Immature natural killer cell (primary cell): ENCODE data around the gene DNAL4. TPM values are rescaled to one million over a fixed set of nuclear protein-coding genes. Genes with fewer than 3 reads are reported as not detected.

Experiments used
- DNase-seq, 3 donors: peaks; one replicate each; pipeline ENCODE4 v3.0.0; 2022; ENCODE audit warnings: mixed read lengths in 1 of 3
- H3K27ac Mint-ChIP-seq, 6 donors: one replicate each; pipeline ENCODE4 v1.8.0; 2020; ENCODE audit warnings: mixed read lengths in 6 of 6, mild to moderate bottlenecking in 5 of 6, inconsistent platforms in 4 of 6, moderate library complexity in 3 of 6
- H3K27me3 Mint-ChIP-seq, 3 donors: one replicate each; pipeline ENCODE4 v1.8.0; 2020 to 2021; ENCODE audit warnings: low read depth in 3 of 3, mild to moderate bottlenecking in 3 of 3, mixed read lengths in 3 of 3, moderate library complexity in 3 of 3, inconsistent platforms in 1 of 3
- H3K36me3 Mint-ChIP-seq, 3 donors: one replicate each; pipeline ENCODE4 v1.8.0; 2020; ENCODE audit warnings: mixed read lengths in 3 of 3, inconsistent platforms in 2 of 3, mild to moderate bottlenecking in 2 of 3
- H3K4me1 Mint-ChIP-seq, 2 donors: one replicate each; pipeline ENCODE4 v1.8.0; 2020; ENCODE audit warnings: inconsistent platforms in 2 of 2, mild to moderate bottlenecking in 2 of 2, mixed read lengths in 2 of 2, moderate library complexity in 1 of 2
- H3K4me3 Mint-ChIP-seq, 5 donors: one replicate each; pipeline ENCODE4 v1.8.0; 2020; ENCODE audit warnings: mild to moderate bottlenecking in 5 of 5, mixed read lengths in 5 of 5, inconsistent platforms in 3 of 5, moderate library complexity in 3 of 5
- H3K9me3 Mint-ChIP-seq, 6 donors: one replicate each; pipeline ENCODE4 v1.8.0; 2020; ENCODE audit warnings: mild to moderate bottlenecking in 6 of 6, mixed read lengths in 6 of 6, inconsistent platforms in 4 of 6, moderate library complexity in 3 of 6
- polyA plus RNA-seq, 3 donors: library from polyadenylated mRNA; unstranded; fragments of 300-500 nt; fragmentation: Illumina TruSeq; gene quantifications; one replicate each; pipeline ENCODE4 v1.2.3, GENCODE V29; 2021

The DNAL4 gene
- polyA plus RNA-seq, 3 donors from 2014 or later, result 16.7 to 16.9 (median 16.8) TPM

GRCh38 chr22:38745676-38746460 is 48.1 kb downstream of the DNAL4 start:
- peaks cover 20 to 59% (median 28%) of the 10 kb centered on the region in 3 donors for H3K36me3 Mint-ChIP-seq
- H3K4me3 Mint-ChIP-seq, result no peak overlapping the region
- peaks cover 8 to 20% (median 8%) of the 10 kb centered on the region in 3 donors for H3K27me3 Mint-ChIP-seq
- H3K4me1 Mint-ChIP-seq, result peaks cover 32 to 44% of the 10 kb centered on the region in 2 donors
- no peaks in the 10 kb centered on the region for H3K9me3 Mint-ChIP-seq
- peak overlapping the region in 5 of 6 donors; percentile 40 to 77 (median 66) for H3K27ac Mint-ChIP-seq
- DNase-seq, result no peak

GRCh38 chr22:38744981-38745380 is 49.0 kb downstream of the DNAL4 start:
- H3K9me3 Mint-ChIP-seq, result no peaks in the 10 kb centered on the region
- peaks cover 8 to 16% (median 9%) of the 10 kb centered on the region in 3 donors for H3K27me3 Mint-ChIP-seq
- H3K4me1 Mint-ChIP-seq, result peaks cover 25 to 37% of the 10 kb centered on the region in 2 donors
- peaks cover 15 to 59% (median 30%) of the 10 kb centered on the region in 3 donors for H3K36me3 Mint-ChIP-seq
- peak overlapping the region; percentile 34 to 78 (median 72) for H3K27ac Mint-ChIP-seq
- no peak for DNase-seq
- H3K4me3 Mint-ChIP-seq, result no peak overlapping the region

GRCh38 chr22:38742176-38742942 is 51.6 kb downstream of the DNAL4 start:
- Mint-ChIP-seq H3K27me3 (peaks cover 11 to 16% (median 12%) of the 10 kb centered on the region in 3 donors), H3K9me3 (no peaks in the 10 kb centered on the region), H3K4me3 (no peak overlapping the region), H3K36me3 (peaks cover 15 to 67% (median 25%) of the 10 kb centered on the region in 3 donors), H3K4me1 (peaks cover 21 to 38% of the 10 kb centered on the region in 2 donors), H3K27ac (peak overlapping the region in 3 of 6 donors; percentile 50 to 70 (median 51))
- no peak for DNase-seq

GRCh38 chr22:38741576-38741975 is 52.4 kb downstream of the DNAL4 start:
- Mint-ChIP-seq H3K4me1 (peaks cover 25 to 42% of the 10 kb centered on the region in 2 donors), H3K27me3 (peaks cover 19 to 20% (median 19%) of the 10 kb centered on the region in 3 donors), H3K4me3 (no peak overlapping the region), H3K9me3 (no peaks in the 10 kb centered on the region), H3K36me3 (peaks cover 15 to 73% (median 31%) of the 10 kb centered on the region in 3 donors), H3K27ac (peak overlapping the region in 5 of 6 donors; percentile 44 to 76 (median 61))
- DNase-seq, result no peak

- H3K36me3 Mint-ChIP-seq, result peaks cover 15 to 76% (median 31%) of the 10 kb centered on the region in 3 donors
- H3K27ac Mint-ChIP-seq, result peak overlapping the region; percentile 44 to 76 (median 59)
- peaks cover 20 to 23% (median 20%) of the 10 kb centered on the region in 3 donors for H3K27me3 Mint-ChIP-seq
- peaks cover 25 to 47% of the 10 kb centered on the region in 2 donors for H3K4me1 Mint-ChIP-seq
- DNase-seq, result no peak
- H3K9me3 Mint-ChIP-seq, result no peaks in the 10 kb centered on the region
- no peak overlapping the region for H3K4me3 Mint-ChIP-seq
These were observed 52.8 kb downstream of the DNAL4 start for GRCh38 chr22:38741166-38741565.

- peaks cover 15 to 75% (median 31%) of the 10 kb centered on the region in 3 donors for H3K36me3 Mint-ChIP-seq
- H3K9me3 Mint-ChIP-seq, result no peaks in the 10 kb centered on the region
- DNase-seq, result no peak
- peaks cover 30 to 48% of the 10 kb centered on the region in 2 donors for H3K4me1 Mint-ChIP-seq
- H3K27me3 Mint-ChIP-seq, result peaks cover 23% of the 10 kb centered on the region in 3 donors
- no peak overlapping the region for H3K4me3 Mint-ChIP-seq
- H3K27ac Mint-ChIP-seq, result peak overlapping the region; percentile 44 to 76 (median 56)
These were observed 53.2 kb downstream of the DNAL4 start for GRCh38 chr22:38740754-38741153.

GRCh38 chr22:38740116-38740723 is 53.7 kb downstream of the DNAL4 start:
- Mint-ChIP-seq H3K4me3 (no peak overlapping the region), H3K4me1 (peaks cover 30 to 48% of the 10 kb centered on the region in 2 donors), H3K27ac (peak overlapping the region in 5 of 6 donors; percentile 20 to 67 (median 57)), H3K27me3 (peaks cover 23 to 27% (median 23%) of the 10 kb centered on the region in 3 donors), H3K36me3 (peaks cover 16 to 73% (median 30%) of the 10 kb centered on the region in 3 donors), H3K9me3 (no peaks in the 10 kb centered on the region)
- DNase-seq, result no peak

- H3K4me1 Mint-ChIP-seq, result peaks cover 27 to 48% of the 10 kb centered on the region in 2 donors
- H3K36me3 Mint-ChIP-seq, result peaks cover 18 to 74% (median 24%) of the 10 kb centered on the region in 3 donors
These were observed 54.5 kb downstream of the DNAL4 start for GRCh38 chr22:38739300-38740055.

GRCh38 chr22:38738475-38739070 is 55.4 kb downstream of the DNAL4 start:
- H3K9me3 Mint-ChIP-seq, result no peaks in the 10 kb centered on the region
- H3K4me1 Mint-ChIP-seq, result peaks cover 30 to 50% of the 10 kb centered on the region in 2 donors
- peak overlapping the region in 5 of 6 donors; percentile 69 to 89 (median 79) for H3K27ac Mint-ChIP-seq
- peak overlapping the region in 1 of 5 donors; percentile 20 for H3K4me3 Mint-ChIP-seq
- H3K27me3 Mint-ChIP-seq, result peaks cover 31 to 43% (median 34%) of the 10 kb centered on the region in 3 donors
- peaks cover 15 to 74% (median 23%) of the 10 kb centered on the region in 3 donors for H3K36me3 Mint-ChIP-seq
- no peak for DNase-seq

More at GRCh38 chr22:38739300-38740055, 54.5 kb downstream of the DNAL4 start:
- Mint-ChIP-seq H3K27me3 (peaks cover 25 to 34% (median 27%) of the 10 kb centered on the region in 3 donors), H3K4me3 (no peak overlapping the region), H3K9me3 (no peaks in the 10 kb centered on the region), H3K27ac (peak overlapping the region in 5 of 6 donors; percentile 20 to 67 (median 57))
- no peak for DNase-seq

- peaks cover 12 to 63% (median 20%) of the 10 kb centered on the region in 3 donors for H3K36me3 Mint-ChIP-seq
- H3K4me3 Mint-ChIP-seq, result no peak overlapping the region
- H3K4me1 Mint-ChIP-seq, result peaks cover 31 to 57% of the 10 kb centered on the region in 2 donors
These were observed 56.5 kb downstream of the DNAL4 start for GRCh38 chr22:38737302-38738060.

GRCh38 chr22:38736257-38736570 is 57.7 kb downstream of the DNAL4 start:
- no peaks in the 10 kb centered on the region for H3K9me3 Mint-ChIP-seq
- peaks cover 47 to 58% (median 53%) of the 10 kb centered on the region in 3 donors for H3K27me3 Mint-ChIP-seq
- H3K4me1 Mint-ChIP-seq, result peaks cover 33 to 57% of the 10 kb centered on the region in 2 donors
- H3K27ac Mint-ChIP-seq, result peak overlapping the region; percentile 22 to 82 (median 61)
- DNase-seq, result no peak
- no peak overlapping the region for H3K4me3 Mint-ChIP-seq
- peaks cover 6 to 52% (median 16%) of the 10 kb centered on the region in 3 donors for H3K36me3 Mint-ChIP-seq

More at GRCh38 chr22:38737302-38738060, 56.5 kb downstream of the DNAL4 start:
- peaks cover 42 to 52% (median 42%) of the 10 kb centered on the region in 3 donors for H3K27me3 Mint-ChIP-seq
- no peak for DNase-seq
- H3K27ac Mint-ChIP-seq, result peak overlapping the region; percentile 31 to 89 (median 80)
- H3K9me3 Mint-ChIP-seq, result no peaks in the 10 kb centered on the region
